GM06990 (cell line): ENCODE results near the gene ZFAND3.

Source experiments
- DNase-seq: peaks from one replicate; pipeline ENCODE4 v3.0.0-alpha.2; 2011; ENCODE audit not compliant: insufficient read length; ENCODE audit errors: extremely low read depth
- H3K27me3 ChIP-seq: replicated peaks from 2 replicates; pipeline ENCODE4 v1.6.0; 2011; ENCODE audit warnings: low read length; ENCODE audit not compliant: control insufficient read depth, insufficient read depth
- H3K36me3 ChIP-seq: 2 replicates; pipeline ENCODE4 v1.5.1; 2011; ENCODE audit warnings: low read length; ENCODE audit not compliant: control insufficient read depth, insufficient read depth
- H3K4me3 ChIP-seq: replicated peaks from 2 replicates; pipeline ENCODE4 v1.5.1; 2011; ENCODE audit warnings: low read depth, mild to moderate bottlenecking, control low read depth, low read length
- TF ChIP-seq, protein P1 (sequence below): IDR thresholded peaks from 2 replicates; pipeline ENCODE4 v1.5.1; 2011; ENCODE audit warnings: low read length, control low read depth, mild to moderate bottlenecking, inconsistent platforms; ENCODE audit not compliant: insufficient read depth, poor library complexity, severe bottlenecking

The ZFAND3 gene

GRCh38 chr6:37864250-37864649, 44.7 kb downstream of the ZFAND3 start:
- Histone ChIP-seq H3K36me3 (no peaks in the 10 kb centered on the region), H3K27me3 (no peaks in the 10 kb centered on the region), H3K4me3 (no peak overlapping the region)
- TF ChIP-seq, protein P1, sequence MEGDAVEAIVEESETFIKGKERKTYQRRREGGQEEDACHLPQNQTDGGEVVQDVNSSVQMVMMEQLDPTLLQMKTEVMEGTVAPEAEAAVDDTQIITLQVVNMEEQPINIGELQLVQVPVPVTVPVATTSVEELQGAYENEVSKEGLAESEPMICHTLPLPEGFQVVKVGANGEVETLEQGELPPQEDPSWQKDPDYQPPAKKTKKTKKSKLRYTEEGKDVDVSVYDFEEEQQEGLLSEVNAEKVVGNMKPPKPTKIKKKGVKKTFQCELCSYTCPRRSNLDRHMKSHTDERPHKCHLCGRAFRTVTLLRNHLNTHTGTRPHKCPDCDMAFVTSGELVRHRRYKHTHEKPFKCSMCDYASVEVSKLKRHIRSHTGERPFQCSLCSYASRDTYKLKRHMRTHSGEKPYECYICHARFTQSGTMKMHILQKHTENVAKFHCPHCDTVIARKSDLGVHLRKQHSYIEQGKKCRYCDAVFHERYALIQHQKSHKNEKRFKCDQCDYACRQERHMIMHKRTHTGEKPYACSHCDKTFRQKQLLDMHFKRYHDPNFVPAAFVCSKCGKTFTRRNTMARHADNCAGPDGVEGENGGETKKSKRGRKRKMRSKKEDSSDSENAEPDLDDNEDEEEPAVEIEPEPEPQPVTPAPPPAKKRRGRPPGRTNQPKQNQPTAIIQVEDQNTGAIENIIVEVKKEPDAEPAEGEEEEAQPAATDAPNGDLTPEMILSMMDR, result no peak
- DNase-seq, result no peak

GRCh38 chr6:37865504-37865903, 46.0 kb downstream of the ZFAND3 start:
- Histone ChIP-seq H3K4me3 (no peak overlapping the region), H3K27me3 (no peaks in the 10 kb centered on the region), H3K36me3 (no peaks in the 10 kb centered on the region)
- TF ChIP-seq, protein P1, result no peak
- no peak for DNase-seq

DNA sequence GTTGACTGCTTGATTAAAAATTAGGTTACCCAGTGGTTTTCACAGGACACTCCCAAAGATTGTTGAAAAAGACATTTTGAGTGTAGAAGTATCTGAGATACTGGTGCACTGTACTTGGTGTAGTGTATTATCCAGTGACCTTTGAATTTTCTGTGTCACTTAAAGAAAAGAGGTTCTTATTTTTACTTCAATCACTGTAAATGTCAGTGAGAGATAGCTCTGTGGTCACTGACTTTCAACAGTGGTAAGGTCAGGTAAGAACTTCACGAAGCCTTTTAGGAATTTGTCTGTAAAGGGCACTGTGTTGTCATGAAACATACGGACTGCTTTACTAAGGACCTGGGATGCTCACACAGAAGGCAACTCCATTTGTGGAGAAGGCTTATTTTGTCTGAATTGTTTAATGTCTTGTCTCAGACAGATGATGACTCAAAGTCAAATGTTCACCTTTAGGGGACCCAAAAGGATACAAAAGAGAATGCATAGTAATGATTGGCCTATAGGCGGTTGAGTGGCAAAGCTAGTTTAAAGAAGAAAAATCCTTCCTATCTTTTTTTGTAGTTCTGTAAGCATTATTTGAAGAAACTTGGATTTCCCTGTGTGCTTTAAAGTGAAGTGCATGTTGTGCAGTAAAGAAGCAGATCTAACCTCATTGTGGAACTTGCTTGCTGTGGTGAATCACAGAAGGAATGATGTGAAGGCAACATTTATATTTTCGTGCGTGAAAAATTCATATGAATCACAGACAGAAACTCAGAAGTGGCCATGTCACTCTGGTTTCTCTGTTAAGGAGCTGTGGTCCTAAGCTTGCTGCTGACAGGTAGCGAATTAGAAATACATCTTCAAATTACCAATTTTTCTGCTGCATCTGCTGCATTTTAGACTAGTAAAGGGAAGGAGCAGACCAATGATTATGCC, 47.3 kb downstream of the ZFAND3 start:
- H3K27me3 ChIP-seq, result no peaks in the 10 kb centered on the region
- no peak overlapping the region for H3K4me3 ChIP-seq
- DNase-seq, result no peak
- TF ChIP-seq, protein P1, result no peak
- no peaks in the 10 kb centered on the region for H3K36me3 ChIP-seq

- TF ChIP-seq, protein P1, result no peak
Measured at GRCh38 chr6:37867756-37868446, 48.4 kb downstream of the ZFAND3 start.

DNA sequence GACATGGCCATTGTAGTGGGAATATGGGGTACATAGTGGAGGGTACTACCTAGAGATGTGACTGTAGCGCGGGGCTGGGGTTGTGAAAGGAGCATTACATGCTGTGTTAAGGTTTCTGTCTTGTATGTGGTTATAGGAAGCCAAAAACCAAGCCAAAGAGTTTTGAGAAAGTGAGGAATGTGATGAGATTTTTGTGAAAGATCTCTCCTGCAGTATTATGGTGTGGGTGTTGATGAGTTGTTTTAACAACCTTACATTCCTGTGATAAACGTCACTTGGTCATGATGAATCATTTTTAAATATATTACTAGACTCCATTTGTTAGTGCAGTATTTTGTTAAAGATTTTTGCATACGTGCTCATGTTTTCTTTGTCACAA, 48.9 kb downstream of the ZFAND3 start:
- Histone ChIP-seq H3K36me3 (no peaks in the 10 kb centered on the region), H3K4me3 (no peak overlapping the region), H3K27me3 (no peaks in the 10 kb centered on the region)
- TF ChIP-seq, protein P1, result no peak
- DNase-seq, result no peak

More at GRCh38 chr6:37867756-37868446, 48.4 kb downstream of the ZFAND3 start:
- Histone ChIP-seq H3K27me3 (no peaks in the 10 kb centered on the region), H3K4me3 (no peak overlapping the region), H3K36me3 (no peaks in the 10 kb centered on the region)
- no peak for DNase-seq
